Measurements from ENCODE around the gene TTC9B.

TTC9B gene

GRCh38 chr19:40234429-40235237, 16.4 kb upstream of the TTC9B start:
- H3K27me3 ChIP-seq (ENCODE audit: insufficient read depth, low read length) = no peaks in the 10 kb centered on the region
- H3K4me1 ChIP-seq (ENCODE audit: insufficient read depth, low read length) = peaks cover 16% of the 10 kb centered on the region
- no peaks in the 10 kb centered on the region for H3K9me3 ChIP-seq (ENCODE audit: low read length)
- H3K4me3 ChIP-seq (ENCODE audit: low read length) = no peak overlapping the region
- no peak overlapping the region for H2AFZ ChIP-seq (ENCODE audit: low read depth, low read length)
- peaks cover 40% of the 10 kb centered on the region for H3K36me3 ChIP-seq (ENCODE audit: insufficient read depth, low read length)

DNA sequence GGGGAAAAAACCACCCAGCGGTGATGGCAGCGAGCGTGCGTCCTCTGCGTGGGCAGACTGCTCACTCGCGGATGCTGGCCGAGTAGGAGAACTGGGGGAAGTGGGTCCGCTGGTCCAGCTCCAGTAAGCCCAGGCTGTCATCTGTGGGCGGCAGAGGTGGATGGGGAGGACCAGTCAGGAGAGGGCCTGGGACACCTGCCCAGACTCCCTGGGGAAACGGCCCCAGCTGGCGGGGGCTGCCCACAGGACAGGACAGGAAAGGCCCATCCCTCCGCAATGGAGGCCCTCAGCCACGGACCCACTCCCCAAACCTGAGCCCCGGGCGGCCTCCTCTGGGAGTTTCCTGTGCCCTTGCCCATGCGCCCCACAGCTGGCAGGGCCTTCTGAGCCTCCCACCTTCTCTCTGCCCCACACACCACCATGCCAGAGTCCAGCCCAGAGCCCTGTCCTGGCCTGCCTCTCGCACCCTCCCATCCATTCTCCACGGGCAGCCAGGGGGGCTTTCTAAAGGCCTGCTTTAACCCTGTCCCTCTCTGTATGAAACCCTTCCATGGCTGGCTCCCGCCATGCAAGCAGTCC, 15.7 kb upstream of the TTC9B start:
- peaks cover 33% of the 10 kb centered on the region for H3K36me3 ChIP-seq (ENCODE audit: insufficient read depth, low read length)

DNA sequence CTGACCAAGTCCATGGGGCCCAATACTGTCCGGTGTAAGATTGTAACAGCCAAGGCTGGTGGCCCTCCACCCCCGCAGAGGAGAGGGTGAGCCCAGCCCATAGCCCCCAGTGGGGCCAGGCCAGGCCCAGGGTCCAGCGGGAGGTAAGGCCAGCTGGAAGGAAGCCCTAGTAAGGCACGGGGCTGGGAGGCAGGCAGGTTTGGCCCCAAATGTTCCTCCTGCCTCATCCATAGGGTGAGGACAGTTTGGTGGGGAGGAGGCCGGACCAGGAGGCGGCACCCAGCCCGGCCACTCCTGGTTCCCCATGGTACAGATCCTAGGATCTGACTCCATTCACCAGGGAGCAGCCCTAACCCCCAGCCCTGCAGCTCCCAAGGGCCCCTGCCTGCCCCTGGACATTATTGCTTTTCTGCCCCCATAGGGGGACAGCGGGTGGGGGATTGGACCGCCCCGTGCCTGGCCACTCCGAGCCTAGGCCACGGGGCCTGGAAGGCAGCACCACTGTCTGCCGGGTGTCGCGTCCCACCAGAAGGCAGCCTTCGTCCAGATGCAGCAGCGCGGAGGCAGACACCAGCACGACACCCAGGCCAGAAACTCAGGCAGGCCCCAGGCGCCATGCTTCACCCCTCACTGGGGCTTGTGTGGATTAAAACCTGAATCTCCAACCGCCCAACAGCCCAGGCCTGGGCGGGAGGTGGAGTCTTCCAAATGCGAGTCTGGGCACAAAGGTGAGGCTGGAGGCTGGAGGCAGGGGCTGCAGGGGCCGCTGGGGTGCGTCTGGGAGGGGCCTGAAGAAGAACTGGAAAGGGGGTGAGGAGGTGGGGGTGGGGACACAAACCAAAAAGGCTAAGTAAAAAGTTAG, 15.0 kb upstream of the TTC9B start:
- H3K4me3 ChIP-seq (ENCODE audit: low read length) = no peak overlapping the region
- no peaks in the 10 kb centered on the region for H3K27me3 ChIP-seq (ENCODE audit: insufficient read depth, low read length)
- H3K9me3 ChIP-seq (ENCODE audit: low read length) = no peaks in the 10 kb centered on the region
- H3K4me1 ChIP-seq (ENCODE audit: insufficient read depth, low read length) = peaks cover 16% of the 10 kb centered on the region
- no peak overlapping the region for H2AFZ ChIP-seq (ENCODE audit: low read depth, low read length)
- H3K36me3 ChIP-seq (ENCODE audit: insufficient read depth, low read length) = peaks cover 27% of the 10 kb centered on the region

More for the DNA sequence above, 15.7 kb upstream of the TTC9B start:
- H3K4me3 ChIP-seq (ENCODE audit: low read length) = no peak overlapping the region
- no peaks in the 10 kb centered on the region for H3K9me3 ChIP-seq (ENCODE audit: low read length)
- no peak overlapping the region for H2AFZ ChIP-seq (ENCODE audit: low read depth, low read length)
- H3K27me3 ChIP-seq (ENCODE audit: insufficient read depth, low read length) = no peaks in the 10 kb centered on the region
- H3K4me1 ChIP-seq (ENCODE audit: insufficient read depth, low read length) = peaks cover 16% of the 10 kb centered on the region

- H3K9me3 ChIP-seq (ENCODE audit: low read length) = no peaks in the 10 kb centered on the region
- no peak overlapping the region for H2AFZ ChIP-seq (ENCODE audit: low read depth, low read length)
- no peaks in the 10 kb centered on the region for H3K27me3 ChIP-seq (ENCODE audit: insufficient read depth, low read length)
- H3K4me3 ChIP-seq (ENCODE audit: low read length) = no peak overlapping the region
- H3K36me3 ChIP-seq (ENCODE audit: insufficient read depth, low read length) = peaks cover 20% of the 10 kb centered on the region
- H3K4me1 ChIP-seq (ENCODE audit: insufficient read depth, low read length) = peaks cover 16% of the 10 kb centered on the region
These were observed 14.3 kb upstream of the TTC9B start for GRCh38 chr19:40232479-40232878.

DNA sequence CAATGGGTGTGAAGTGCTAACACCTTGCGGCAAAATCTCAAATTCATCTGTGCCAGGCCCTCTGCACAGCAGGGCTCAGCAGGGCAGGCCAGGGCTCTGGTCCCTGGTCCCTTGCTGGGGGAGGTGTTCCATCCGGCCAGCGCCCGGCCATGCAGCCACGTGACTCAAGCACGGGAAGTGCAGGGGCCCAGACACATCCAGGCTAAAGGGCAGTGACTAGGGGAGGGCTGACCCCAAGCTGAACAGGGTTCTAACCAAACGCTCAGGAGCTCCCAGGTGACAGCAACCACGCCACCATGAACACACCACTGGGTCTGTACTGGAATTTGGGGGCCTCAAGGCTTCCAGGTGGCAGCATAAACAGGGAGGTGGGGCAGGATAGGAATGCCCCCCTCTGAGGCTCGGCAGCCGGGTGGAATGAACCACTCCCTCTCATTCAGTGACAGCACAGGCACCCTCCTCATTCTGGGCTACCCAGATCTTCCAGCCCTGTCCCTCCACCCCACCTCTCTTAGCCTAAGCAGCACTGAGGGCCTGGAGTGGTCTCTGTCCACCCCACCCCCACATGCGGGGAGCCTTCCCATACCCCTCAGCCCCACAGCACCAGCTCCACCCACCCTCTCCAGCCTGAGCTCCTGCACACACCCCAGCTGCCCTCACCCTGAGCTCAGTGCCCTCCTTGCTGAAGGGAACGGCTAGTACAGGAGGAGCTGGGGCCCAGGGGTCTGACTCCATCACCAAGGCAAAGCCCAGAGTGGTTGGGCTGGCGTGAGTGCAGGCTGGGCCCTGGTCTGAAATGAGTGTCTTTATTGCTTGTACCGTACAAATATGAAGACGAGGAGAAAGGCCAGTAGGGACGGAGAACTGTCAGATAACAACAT, 13.6 kb upstream of the TTC9B start:
- Histone ChIP-seq H3K36me3 (ENCODE audit: insufficient read depth, low read length) (peaks cover 16% of the 10 kb centered on the region), H3K9me3 (ENCODE audit: low read length) (no peaks in the 10 kb centered on the region), H3K27me3 (ENCODE audit: insufficient read depth, low read length) (no peaks in the 10 kb centered on the region), H3K4me3 (ENCODE audit: low read length) (no peak overlapping the region), H3K4me1 (ENCODE audit: insufficient read depth, low read length) (peaks cover 16% of the 10 kb centered on the region), H2AFZ (ENCODE audit: low read depth, low read length) (no peak overlapping the region)

GRCh38 chr19:40231057-40231456, 12.9 kb upstream of the TTC9B start:
- Histone ChIP-seq H3K27me3 (ENCODE audit: insufficient read depth, low read length) (no peaks in the 10 kb centered on the region), H3K9me3 (ENCODE audit: low read length) (no peaks in the 10 kb centered on the region), H3K4me3 (ENCODE audit: low read length) (no peak overlapping the region), H3K36me3 (ENCODE audit: insufficient read depth, low read length) (peaks cover 9% of the 10 kb centered on the region), H3K4me1 (ENCODE audit: insufficient read depth, low read length) (peaks cover 16% of the 10 kb centered on the region), H2AFZ (ENCODE audit: low read depth, low read length) (no peak overlapping the region)

DNA sequence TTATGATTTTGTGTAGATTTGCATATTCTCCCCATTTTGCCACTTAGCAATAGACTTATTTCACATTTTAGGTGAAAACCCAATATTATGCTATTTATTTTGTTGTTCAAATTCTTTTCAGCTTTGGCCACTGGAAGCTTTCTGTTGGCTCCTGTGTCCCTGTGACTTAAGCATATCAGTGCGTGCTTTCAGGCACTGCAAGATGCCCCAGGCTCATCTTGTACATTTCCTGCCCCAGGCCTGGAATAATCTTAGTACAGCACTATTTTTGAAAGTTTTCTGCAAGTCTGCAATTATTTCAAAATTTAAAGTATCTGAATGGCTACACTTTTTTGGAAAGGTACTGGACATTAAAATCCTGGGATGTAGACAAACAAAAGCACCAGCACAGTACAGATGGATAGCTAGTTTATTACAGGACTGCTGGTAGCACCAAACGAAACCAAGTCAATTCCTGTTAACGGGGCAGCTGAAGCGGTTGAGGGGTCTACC, 11.8 kb upstream of the TTC9B start:
- Histone ChIP-seq H3K9me3 (ENCODE audit: low read length) (no peaks in the 10 kb centered on the region), H3K27me3 (ENCODE audit: insufficient read depth, low read length) (no peaks in the 10 kb centered on the region), H3K4me3 (ENCODE audit: low read length) (no peak overlapping the region), H2AFZ (ENCODE audit: low read depth, low read length) (no peak overlapping the region), H3K4me1 (ENCODE audit: insufficient read depth, low read length) (peaks cover 16% of the 10 kb centered on the region), H3K36me3 (ENCODE audit: insufficient read depth, low read length) (no peaks in the 10 kb centered on the region)

DNA sequence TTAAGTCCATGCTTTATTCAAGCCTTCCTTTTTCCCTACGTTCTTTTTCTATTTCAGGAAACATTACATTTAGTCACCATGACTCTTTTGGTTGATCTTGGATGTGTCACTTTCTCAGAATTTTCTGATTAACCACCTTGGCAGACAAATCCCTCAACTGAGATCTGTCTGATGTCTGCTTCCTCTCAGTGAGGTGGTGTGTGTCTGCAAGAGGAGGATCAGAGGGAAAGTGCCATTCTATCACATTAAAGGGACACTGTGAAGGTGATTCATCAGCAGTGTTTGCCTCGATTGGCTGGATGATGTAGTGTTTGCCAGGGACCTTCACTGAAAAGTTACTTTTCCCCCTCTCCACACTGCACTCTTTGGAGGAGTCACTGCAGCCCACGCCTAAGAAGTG, 11.3 kb upstream of the TTC9B start:
- no peak overlapping the region for H3K4me3 ChIP-seq (ENCODE audit: low read length)
- no peaks in the 10 kb centered on the region for H3K27me3 ChIP-seq (ENCODE audit: insufficient read depth, low read length)
- H3K9me3 ChIP-seq (ENCODE audit: low read length) = no peaks in the 10 kb centered on the region
- H2AFZ ChIP-seq (ENCODE audit: low read depth, low read length) = no peak overlapping the region
- no peaks in the 10 kb centered on the region for H3K36me3 ChIP-seq (ENCODE audit: insufficient read depth, low read length)
- peaks cover 16% of the 10 kb centered on the region for H3K4me1 ChIP-seq (ENCODE audit: insufficient read depth, low read length)

- Histone ChIP-seq H3K4me1 (ENCODE audit: insufficient read depth, low read length) (peaks cover 16% of the 10 kb centered on the region), H3K36me3 (ENCODE audit: insufficient read depth, low read length) (no peaks in the 10 kb centered on the region), H3K9me3 (ENCODE audit: low read length) (no peaks in the 10 kb centered on the region), H2AFZ (ENCODE audit: low read depth, low read length) (no peak overlapping the region), H3K27me3 (ENCODE audit: insufficient read depth, low read length) (no peaks in the 10 kb centered on the region), H3K4me3 (ENCODE audit: low read length) (no peak overlapping the region)
These were observed 10.7 kb upstream of the TTC9B start for GRCh38 chr19:40228863-40229262.

GRCh38 chr19:40228346-40228745, 10.2 kb upstream of the TTC9B start:
- H3K4me3 ChIP-seq (ENCODE audit: low read length) = no peak overlapping the region
- no peak overlapping the region for H2AFZ ChIP-seq (ENCODE audit: low read depth, low read length)
- H3K27me3 ChIP-seq (ENCODE audit: insufficient read depth, low read length) = no peaks in the 10 kb centered on the region
- peaks cover 16% of the 10 kb centered on the region for H3K4me1 ChIP-seq (ENCODE audit: insufficient read depth, low read length)
- no peaks in the 10 kb centered on the region for H3K36me3 ChIP-seq (ENCODE audit: insufficient read depth, low read length)
- no peaks in the 10 kb centered on the region for H3K9me3 ChIP-seq (ENCODE audit: low read length)

GRCh38 chr19:40225440-40226305, 7.5 kb upstream of the TTC9B start:
- no peaks in the 10 kb centered on the region for H3K4me1 ChIP-seq (ENCODE audit: insufficient read depth, low read length)
- H3K36me3 ChIP-seq (ENCODE audit: insufficient read depth, low read length) = no peaks in the 10 kb centered on the region
- H3K9me3 ChIP-seq (ENCODE audit: low read length) = no peaks in the 10 kb centered on the region
- H3K27me3 ChIP-seq (ENCODE audit: insufficient read depth, low read length) = no peaks in the 10 kb centered on the region
- no peak overlapping the region for H2AFZ ChIP-seq (ENCODE audit: low read depth, low read length)
- H3K4me3 ChIP-seq (ENCODE audit: low read length) = no peak overlapping the region
